Measurements from ENCODE around the gene VENTX.

The VENTX gene

DNA sequence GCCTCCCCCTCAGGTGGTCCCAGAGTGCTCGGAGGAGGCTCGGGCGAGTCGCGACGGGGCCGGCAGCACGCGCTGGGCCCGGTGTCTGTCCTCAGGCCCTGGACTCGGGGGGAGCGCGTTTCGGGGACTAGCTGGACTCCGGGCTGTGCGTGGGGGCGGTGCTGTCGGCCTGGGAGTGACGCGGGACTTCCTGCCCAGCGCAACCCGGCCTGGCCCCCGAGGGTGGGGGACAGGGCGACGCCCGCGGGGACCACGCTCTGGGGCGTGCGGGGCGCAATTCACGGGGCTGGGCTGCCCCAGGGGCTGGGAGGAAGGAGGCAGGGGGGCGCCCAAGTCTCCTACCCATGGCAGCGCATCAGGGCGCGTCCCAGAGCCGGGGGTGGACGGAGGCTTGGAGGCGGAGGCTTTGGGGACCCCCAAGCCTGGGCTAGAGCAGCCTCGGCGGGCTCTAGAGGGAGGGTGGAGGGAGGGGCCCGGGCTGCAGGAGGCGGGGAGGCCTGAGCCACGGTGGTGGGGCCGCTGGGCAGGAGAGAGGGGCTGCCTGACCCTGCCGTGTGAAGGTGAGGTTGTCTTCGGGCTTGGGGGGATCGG is 2.3 kb upstream of the VENTX start:
- DNase-seq (ENCODE audit: low read depth, low spot score): no peak

DNA sequence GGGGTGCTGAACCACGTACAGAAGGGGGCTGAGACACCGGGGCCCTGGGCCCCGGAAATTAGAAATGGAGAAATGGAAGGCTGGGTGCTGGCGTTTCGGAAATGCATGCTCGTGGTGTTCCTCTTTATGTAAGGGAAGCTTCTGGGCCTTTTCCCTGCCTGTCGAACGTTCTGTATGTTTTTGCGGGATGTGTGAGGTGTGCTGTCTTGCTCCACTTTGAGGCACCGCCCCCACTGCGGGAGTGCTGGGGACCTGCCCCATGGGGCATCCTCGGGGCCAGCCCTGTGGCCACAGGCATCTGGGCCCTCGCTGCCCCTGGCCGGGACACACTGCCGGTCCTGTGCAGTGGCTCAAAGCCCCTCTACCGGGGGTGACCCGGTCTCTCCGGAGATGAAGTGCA is 1.7 kb upstream of the VENTX start:
- no peak for DNase-seq (ENCODE audit: low read depth, low spot score)

DNA sequence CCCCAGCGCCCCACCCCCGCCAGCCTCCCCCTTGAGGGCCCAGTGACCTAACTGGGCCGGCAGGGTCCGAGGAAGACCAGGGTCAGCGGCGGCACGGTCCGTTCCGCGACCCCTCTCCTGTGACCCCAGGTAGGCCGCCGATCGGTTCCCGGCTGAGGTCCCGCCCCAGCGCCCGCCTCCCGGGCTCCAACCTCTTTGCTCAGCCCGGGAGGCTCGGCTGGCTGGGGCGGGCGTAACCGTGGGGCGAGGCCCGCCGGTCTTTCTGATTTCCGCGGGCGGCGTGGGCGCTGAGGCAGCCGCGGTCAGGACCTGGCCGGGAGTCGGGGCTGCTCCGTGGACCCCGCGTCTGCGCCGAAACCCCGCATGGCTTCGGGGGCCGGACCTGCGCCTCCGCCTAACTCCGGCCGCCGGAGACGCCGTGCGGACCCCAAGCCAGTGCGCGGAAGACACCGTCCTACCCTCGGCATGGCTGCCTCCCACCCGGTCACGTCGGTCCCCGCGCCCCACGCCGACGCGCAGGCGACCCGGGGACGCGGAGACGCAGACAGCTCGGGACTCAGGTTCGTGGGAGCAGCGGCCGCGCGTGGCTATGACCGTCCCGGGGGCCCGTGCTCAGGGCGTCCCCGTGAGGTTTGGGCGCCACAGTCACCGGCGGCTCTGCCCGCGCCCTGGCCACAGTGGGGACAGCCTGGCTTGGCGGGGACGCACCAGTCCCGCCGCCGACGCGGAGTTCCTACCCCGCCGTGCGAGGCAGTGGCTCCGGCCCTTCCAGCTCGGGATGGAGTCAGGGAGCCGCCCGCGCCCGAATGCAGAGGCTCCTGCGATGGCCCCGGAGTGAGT is 1.0 kb upstream of the VENTX start:
- no peak for DNase-seq (ENCODE audit: low read depth, low spot score)

DNA sequence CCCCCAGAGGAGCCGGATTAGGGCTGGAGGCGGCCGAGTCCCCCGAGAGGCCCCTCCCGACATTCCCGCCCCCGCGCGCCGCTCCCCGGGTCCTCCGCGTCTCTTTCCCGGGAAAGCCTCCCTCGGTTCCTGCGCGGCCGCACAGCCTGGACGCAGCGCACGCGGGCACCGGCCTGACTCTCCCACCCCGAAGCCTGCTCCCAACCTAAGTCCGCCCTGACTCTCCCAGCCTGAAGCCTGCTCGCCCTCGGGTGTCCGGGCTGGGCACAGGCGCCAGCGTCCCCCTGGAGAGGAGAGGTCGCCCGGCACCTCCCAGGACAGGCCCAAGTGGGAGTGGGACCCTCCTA is 441 bp upstream of the VENTX start:
- no peak for DNase-seq (ENCODE audit: low read depth, low spot score)

DNA sequence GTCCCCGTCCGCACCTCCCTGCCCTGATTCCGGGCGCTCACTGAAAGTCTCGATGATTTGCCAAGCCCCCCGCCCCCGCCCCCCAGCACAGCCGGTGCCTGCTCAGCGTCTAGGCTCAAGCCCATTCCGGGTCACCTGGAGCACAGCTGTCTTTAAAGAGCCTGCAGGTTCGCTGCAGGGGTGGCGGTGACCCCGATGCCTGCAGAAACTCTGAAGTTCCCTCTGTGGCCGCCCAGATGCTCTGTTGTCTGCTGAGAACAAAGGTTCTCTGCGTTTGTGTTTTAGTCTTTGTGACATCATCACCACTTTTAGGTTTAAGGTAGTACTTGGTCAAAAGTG is 780 bp downstream of the VENTX start:
- no peak for DNase-seq (ENCODE audit: low read depth, low spot score)

DNA sequence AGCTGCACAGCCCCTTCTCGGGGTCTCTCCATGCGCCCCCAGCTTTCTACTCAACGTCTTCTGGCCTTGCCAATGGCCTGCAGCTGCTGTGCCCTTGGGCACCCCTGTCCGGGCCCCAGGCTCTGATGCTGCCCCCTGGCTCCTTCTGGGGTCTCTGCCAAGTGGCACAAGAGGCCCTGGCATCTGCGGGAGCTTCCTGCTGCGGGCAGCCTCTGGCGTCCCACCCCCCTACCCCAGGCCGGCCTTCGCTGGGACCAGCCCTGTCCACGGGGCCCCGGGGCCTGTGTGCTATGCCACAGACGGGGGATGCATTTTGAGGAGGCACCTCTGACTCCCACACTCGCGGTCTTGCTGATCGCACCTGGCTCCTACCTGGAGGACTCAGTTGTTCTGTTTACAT is 2.3 kb downstream of the VENTX start:
- no peak for DNase-seq (ENCODE audit: low read depth, low spot score)

DNA sequence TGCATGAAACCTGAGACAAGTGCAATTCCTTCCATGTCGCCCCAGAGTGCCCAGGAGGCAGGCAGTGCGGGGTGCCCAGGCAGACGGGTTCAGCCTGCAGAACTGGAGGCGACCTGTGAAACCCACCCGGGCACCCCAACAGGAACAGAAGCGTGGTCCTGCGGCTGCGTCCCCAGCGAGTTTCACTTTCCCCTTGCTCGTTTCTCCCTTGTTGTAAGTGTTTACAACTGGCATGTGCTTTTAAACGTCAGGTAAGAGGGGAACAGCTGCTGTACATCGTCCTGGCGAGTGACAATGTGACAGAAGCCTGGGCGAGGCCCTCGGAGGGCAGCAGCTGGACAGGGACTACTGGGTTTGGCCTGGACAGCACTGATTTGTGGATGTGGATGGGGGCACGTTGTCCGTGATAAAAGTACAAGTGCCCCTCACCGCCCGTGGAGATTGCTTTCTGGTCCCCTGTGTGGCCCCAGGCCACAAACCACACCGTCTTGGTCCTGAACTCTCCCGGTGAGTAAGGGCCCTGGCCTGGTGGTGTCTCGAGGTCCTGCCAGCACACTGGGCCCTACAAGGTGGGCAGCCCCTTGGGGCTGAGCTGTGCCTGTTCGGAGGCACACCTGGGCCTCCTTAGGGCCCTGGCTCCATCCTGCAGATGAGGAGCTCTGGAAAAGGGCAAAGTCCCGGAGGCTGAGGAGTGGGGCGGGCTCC is 4.0 kb downstream of the VENTX start:
- no peak for DNase-seq (ENCODE audit: low read depth, low spot score)

DNA sequence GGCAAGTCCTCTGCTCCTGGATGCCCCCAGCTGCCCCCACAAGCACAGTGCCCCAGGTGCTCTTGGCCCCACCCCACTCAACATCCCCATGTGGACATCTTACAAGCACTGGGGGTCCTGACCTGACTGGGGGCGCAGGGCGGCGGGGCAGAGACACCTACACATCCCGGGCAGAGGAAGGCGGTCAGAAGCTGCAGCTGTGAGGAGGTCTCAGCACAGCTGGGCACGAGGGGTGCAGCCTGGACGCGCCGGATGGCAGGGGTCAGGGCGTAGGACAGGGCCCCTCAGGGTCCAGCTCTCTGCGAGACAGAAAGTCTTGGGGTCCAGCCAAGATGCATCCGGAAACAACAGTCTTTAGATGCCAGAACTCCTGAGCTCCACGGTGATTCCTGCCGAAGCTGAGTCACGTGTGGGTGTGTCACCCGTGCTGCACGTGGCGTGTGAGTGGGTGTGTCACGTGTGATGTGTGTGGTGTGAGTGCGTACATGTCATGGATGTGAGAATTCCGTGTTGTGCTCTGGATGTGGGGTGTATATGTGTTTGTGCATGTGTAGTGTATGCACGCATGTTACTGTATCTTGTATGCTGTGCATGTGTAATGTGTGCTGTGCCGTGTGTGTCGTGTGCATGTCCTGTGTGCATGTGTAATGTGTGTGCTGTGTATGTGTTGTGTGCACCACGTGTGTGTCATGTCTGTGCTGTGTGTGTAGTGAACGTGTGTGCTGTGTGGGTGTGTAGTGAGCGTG is 5.1 kb downstream of the VENTX start:
- no peak for DNase-seq (ENCODE audit: low read depth, low spot score)

DNA sequence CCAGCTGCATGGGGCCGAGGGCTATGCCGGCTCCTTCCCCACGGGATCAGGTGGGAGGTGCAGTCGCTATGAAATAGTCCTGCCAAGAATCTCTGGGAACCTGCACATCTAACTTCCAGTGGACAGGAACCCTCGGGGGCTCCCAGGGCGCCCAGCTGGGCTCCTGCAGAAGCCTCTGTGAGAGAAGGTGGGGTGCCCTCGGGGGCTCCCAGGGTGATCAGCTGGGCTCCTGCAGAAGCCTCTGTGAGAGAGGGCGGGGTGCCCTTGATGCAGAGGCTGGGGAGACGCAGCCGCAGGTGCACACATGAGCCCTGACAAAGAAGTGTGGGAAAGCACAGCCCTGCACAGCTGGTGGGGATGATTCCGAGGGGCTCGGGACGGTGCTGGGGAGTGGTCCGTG is 5.9 kb downstream of the VENTX start:
- DNase-seq (ENCODE audit: low read depth, low spot score): no peak

DNA sequence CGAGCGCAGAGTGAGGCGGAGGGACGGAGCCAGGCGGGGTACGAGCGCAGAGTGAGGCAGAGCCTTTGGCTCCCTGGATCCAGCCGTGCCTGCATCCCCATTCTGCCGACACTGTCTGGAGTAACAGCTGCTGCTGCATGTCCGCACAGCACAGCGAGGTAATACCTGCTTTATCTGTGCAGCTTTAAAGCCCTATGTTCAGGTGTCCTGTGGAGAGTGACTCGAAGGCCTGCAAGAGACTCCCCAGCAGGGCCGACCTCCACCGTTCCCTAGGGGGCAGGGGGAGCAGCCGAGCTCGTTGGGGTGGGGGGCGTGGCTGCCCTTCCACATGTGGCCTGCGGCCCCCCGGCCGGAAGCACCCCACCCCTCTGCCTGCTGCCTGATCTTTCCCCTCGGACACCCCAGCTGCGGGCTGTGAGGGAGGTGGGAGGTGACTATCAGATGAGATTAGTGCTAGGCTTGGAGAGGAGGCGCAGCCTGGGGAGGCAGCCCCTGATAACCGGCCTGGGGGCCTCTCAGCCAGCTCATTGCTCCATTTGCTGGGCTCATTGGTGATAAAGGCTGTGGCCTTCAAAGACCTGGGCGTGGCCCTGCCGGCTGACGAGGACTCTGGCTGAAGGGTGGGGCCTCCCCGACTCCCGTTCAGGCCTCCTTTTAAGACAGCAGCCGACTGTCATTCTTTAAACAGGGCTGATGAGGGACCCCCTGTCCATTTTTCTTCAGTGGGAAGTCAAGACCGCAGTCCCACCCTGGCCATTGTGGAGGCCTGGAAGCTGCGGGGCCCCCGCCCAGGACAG is 8.0 kb downstream of the VENTX start:
- DNase-seq (ENCODE audit: low read depth, low spot score): no peak

DNA sequence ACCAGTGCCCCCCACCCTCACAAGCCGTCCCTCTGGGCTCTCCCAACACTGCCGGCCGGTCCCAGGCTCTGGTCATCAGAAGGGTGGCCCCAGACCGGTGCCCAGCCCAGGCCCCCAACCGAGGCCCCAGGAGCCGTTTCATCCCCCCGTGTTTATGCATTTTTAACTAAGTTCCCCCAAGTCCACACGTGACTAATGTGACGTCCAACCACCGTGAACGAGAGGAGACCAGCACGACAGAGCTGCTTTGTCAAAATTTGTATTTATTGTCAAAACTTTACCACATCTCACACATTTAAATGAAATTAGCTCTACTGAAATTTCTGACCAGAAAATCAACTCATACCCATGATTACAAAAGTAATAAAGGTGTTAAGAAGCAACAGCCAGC is 8.6 kb downstream of the VENTX start:
- no peak for DNase-seq (ENCODE audit: low read depth, low spot score)

DNA sequence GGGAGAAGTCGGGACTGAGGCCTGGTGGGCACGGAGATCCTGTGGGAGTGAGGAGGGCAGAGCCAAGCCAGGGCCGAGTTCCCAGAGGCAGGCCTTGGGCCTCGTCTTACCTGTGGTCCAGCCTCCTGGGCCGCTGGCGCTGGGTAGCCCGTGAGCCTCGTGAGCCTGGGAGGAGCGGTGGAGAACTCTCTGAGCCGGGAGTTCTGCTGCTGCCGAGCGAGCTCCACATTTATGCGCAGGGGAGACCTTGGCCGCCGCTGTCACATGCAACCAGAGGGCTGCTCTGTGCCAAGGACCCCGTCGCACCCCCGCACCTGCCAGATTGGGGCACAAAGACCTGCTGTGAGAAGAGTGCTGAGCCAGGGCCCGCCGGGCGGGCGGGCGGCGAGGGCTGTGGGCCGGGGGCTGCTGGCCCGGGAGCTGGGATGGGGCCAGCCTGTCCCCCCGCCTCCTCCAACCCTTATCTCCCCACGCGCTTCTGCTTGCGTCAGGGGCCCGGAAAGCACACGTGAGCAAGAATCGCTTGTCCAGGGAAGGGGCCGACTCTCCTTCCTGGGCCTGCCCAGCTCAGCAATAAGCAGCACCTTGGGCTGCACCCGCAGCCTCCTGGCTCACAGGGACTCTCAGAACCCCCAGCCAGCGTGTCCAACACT is 10.2 kb downstream of the VENTX start:
- DNase-seq (ENCODE audit: low read depth, low spot score): no peak

DNA sequence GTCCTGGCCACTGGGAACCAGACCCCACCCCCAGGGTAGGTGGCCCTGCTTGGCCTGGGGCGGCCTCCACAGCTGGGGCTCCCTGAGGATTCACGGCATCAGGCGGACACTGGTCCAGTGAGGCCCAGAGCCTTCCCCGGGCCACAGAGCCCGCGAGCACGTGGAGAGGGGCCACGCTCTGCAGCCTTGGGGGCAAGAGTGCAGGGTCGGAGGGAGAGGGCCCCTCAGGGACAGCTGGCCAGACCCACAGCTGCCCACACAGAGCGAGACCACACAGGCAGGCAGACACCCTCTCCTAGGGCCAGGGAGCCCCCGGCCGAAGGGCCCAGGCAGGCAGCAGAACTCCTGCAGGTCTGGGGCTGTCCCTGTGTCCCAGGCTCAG is 10.7 kb downstream of the VENTX start:
- DNase-seq (ENCODE audit: low read depth, low spot score): no peak

DNA sequence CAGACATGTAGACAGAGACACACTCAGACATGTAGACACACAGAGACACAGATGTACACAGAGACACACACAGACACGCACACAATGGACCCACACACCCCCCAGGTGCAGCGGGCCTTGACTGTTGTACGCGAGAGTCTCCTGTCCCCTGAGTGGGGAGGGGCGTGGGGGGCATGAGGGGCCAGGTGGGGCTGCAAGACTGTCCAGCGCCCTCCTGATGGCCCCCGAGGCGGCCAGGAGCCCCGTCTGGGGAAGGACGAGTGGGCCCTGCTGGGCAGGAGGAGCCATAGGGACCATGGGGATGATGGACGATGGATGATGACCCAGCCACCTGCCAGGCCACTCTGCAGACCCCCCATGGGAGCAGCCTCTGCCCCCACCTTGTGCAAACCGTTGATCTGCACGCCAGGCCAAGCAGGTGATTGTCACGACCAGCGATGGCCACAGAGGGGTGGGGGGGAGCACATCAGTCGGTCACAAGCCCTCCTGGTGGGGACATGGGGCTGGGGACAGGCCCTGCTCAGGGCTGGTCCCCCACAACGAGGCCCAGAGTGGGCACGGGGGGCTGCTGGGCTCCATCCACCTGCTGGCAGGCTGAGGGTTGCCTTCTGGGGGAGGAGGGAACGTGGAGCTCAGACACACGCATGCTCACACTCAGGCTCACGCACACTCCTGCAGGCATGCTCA is 11.6 kb downstream of the VENTX start:
- DNase-seq (ENCODE audit: low read depth, low spot score): no peak

DNA sequence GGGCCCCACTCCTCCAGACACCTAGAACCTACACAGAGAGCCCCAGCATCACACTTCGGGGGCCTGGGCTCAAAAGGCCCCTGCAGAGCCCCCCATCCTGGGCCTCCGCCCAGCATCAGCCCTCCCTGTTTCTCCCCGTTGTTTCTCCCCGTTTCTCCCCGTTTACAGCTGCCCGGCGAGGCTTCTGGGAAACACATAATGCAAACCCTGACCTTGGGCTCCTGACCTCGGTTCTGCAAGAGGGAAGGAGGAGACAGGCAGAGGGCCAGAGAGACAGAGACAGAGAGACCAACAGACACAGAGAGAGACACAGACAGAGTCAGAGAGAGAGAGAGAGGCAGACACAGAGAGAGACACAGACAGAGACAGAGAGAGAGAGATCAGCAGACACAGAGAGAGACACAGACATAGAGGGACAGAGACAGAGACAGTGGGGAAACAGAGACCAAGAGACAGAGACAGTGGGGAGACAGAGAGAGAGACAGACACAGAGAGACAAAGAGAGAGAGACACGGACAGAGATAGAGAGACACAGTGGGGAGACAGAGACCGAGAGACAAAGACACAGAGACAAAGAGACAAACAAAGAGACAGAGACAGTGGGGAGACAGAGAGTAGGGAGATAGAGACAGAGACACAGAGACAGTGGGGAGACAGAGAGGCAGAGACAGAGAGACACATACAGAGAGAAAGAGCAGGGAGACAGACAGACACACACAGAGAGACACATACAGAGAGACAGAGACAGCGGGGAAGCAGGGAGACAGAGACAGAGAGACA is 12.5 kb downstream of the VENTX start:
- DNase-seq (ENCODE audit: low read depth, low spot score): no peak

DNA sequence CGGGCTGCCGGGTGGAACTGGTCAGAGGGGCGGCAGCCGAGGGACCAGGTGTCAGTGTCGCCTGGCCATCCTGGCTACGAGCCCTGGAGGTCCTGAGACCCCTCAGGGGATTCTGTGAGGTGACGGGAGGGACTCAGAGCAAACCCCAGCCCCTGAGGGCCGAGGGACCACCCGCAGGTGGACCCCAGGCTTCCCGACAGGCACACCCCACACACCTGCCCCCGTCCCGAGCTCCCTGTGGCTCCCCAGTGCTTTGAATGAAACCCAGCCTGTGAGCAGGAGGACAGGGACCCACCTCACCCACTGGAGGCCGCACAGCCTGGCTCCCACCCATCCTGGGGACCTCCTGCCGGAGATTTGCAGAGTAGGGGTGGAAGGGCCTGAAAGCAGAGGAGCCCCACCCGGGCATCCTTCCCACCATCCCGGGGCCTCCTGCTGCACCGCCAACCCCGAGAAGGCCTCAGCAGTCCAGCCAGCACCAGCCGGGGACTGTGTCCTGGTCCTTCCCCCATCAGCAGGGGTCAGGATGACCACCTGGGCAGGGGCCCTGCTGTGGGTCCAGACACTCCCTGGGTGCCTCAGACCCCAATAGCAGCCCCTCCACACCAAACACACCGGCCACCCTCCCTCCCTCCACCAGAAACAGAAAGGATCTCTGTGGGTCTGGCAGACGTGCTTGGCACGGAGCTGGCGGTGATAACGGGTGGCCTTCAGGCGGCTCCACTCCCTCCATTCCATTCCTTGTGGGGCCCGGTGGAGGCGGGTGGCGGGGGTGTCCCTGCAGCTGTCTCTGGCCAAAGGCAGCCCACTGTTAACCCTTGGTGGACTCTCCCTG is 13.9 kb downstream of the VENTX start:
- DNase-seq (ENCODE audit: low read depth, low spot score): no peak

DNA sequence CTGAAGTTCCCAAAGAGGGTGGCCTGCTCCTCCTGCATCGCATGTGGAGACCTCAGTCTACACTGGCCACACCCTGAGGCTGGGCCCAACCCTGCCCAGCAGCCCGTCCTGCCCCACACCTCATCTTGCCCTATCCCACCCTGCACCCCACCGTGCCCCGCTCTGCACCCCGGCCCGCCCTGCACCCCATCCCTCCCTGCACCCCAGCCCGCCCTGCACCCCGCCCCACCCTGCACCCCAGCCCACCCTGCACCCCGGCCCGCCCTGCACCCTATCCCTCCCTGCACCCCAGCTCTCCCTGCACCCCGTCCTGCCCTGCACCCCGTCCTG is 14.5 kb downstream of the VENTX start:
- no peak for DNase-seq (ENCODE audit: low read depth, low spot score)

DNA sequence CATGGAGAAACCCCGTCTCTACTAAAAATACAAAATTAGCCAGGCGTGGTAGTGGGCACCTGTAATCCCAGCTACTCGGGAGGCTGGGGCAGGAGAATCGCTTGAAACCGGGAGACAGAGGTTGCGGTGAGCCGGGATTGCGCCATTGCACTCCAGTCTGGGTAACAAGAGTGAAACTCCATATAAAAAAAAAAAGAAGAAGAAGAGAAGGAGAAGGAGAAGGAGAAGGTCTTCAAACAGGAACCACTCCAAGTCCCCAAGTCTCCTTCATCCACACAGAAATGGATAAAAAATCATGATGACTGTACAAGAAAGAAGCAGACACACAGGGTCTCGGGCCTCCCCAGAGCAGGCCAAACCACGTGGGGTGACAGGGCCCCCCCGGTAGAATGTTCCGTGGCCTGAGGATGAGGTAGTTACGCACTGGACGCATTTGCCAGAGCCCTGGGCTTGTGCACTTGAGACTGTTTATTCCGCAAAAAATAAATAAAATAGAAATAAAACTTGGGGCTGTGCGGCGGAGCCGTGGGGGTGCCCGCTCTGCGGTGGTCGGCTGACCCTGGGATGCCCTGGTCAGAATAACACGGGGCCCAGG is 15.8 kb downstream of the VENTX start:
- DNase-seq (ENCODE audit: low read depth, low spot score): no peak

Data from activated naive CD8-positive, alpha-beta T cell treated with anti-CD3 and anti-CD28 coated beads, Interleukin-2, amount 50 U/mL, for 16 hours (primary cell).